Testis (tissue), 2 donors: ENCODE results near the gene ECEL1.

ENCODE experiments used
- CTCF ChIP-seq, 3 experiments: fragments of 450-650 bp in 2 of 3; fragments of 200-600 bp in 1 of 3; sonication (generic) in 1 of 3; IDR thresholded peaks; one replicate each; pipeline ENCODE4 v1.5.1; 2016 to 2019; ENCODE audit warnings: antibody characterized with exemption in 3 of 3, mild to moderate bottlenecking in 2 of 3, moderate library complexity in 1 of 3
- POLR2A ChIP-seq: fragments of 450-650 bp; IDR thresholded peaks from one replicate; pipeline ENCODE4 v1.6.1; 2017; ENCODE audit warnings: antibody characterized with exemption, mild to moderate bottlenecking, moderate library complexity

- TF ChIP-seq CTCF (IDR thresholded peaks at IDR 0.05): no peak
- TF ChIP-seq POLR2A: no peak
Observed at GRCh38 chr2:232502911-232503808, 15.5 kb upstream of the ECEL1 start.
